Fibroblast of lung (primary cell): ENCODE measurements around the gene RPL18A.

Source experiments
- CTCF ChIP-seq, 2 donors: IDR thresholded peaks in 1 of 2; conservative IDR thresholded peaks in 1 of 2; 1 replicate in 1 of 2; 2 replicates in 1 of 2; pipeline ENCODE4 v1.5.1; 2011 to 2012; ENCODE audit warnings: low read length in 2 of 2, control low read depth in 1 of 2, inconsistent platforms in 1 of 2, low read depth in 1 of 2, mild to moderate bottlenecking in 1 of 2
- EZH2 ChIP-seq: IDR thresholded peaks from 2 replicates; pipeline ENCODE4 v1.5.1; 2012; ENCODE audit warnings: low read length, control low read depth, mild to moderate bottlenecking; ENCODE audit errors: missing control alignments

- TF ChIP-seq CTCF (conservative IDR thresholded peaks at IDR 0.05 in 1 of 2, IDR thresholded peaks at IDR 0.05 in 1 of 2; ENCODE audit: low read depth in 1 of 2, low read length in 2 of 2) (no peak), EZH2 (no peak)
These were observed 15.0 kb downstream of the RPL18A start for GRCh38 chr19:17874758-17875135.
